GM12892 (cell line): ENCODE results near the gene HID1.

Experiments
- DNase-seq: peaks from one replicate; pipeline ENCODE4 v3.0.0; 2011; ENCODE audit not compliant: insufficient read length
- FAIRE-seq: peaks from 2 replicates; lab custom pipeline; 2011; peaks lifted over from hg19 to GRCh38; lab: Jason Lieb, UNC
- POLR2A ChIP-seq: IDR thresholded peaks from 2 replicates; pipeline ENCODE4 v1.6.1; 2011; ENCODE audit warnings: low read depth, low read length, control low read depth
- POLR2AphosphoS5 ChIP-seq: IDR thresholded peaks from 2 replicates; pipeline ENCODE4 v1.6.1; 2011; ENCODE audit warnings: low read depth, low read length, control low read depth
- TAF1 ChIP-seq: IDR thresholded peaks from 2 replicates; pipeline ENCODE4 v1.6.1; 2011; ENCODE audit warnings: low read depth, mild to moderate bottlenecking, control low read depth, low read length, borderline replicate concordance

Gene HID1

DNA sequence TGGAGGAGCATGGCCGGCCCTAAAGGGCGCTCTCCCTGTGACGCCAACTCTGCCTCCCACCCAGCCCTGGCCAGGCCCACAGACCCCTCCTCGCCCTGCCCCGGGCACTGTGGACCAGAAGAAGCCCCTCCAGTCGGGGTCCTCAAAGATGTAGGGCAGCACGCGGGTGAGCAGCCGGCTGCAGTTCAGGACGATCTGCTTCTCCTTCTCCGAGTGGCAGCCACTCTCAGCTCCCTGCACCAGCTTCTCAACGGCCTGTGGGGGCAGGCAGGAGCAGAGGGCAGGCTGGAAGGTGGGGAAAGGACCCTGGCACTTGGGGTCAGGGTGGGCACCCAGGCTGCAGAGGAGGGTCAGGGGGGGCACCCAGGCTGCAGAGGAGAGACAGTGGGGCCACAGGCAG, 8.9 kb downstream of the HID1 start:
- FAIRE-seq: no peak
- no peak for TF ChIP-seq POLR2AphosphoS5
- TF ChIP-seq TAF1: no peak
- TF ChIP-seq POLR2A: no peak
- DNase-seq: no peak

GRCh38 chr17:74962622-74963394, 9.8 kb downstream of the HID1 start:
- no peak for DNase-seq
- no peak for TF ChIP-seq POLR2A
- no peak for TF ChIP-seq TAF1
- no peak for TF ChIP-seq POLR2AphosphoS5
- no peak for FAIRE-seq

DNA sequence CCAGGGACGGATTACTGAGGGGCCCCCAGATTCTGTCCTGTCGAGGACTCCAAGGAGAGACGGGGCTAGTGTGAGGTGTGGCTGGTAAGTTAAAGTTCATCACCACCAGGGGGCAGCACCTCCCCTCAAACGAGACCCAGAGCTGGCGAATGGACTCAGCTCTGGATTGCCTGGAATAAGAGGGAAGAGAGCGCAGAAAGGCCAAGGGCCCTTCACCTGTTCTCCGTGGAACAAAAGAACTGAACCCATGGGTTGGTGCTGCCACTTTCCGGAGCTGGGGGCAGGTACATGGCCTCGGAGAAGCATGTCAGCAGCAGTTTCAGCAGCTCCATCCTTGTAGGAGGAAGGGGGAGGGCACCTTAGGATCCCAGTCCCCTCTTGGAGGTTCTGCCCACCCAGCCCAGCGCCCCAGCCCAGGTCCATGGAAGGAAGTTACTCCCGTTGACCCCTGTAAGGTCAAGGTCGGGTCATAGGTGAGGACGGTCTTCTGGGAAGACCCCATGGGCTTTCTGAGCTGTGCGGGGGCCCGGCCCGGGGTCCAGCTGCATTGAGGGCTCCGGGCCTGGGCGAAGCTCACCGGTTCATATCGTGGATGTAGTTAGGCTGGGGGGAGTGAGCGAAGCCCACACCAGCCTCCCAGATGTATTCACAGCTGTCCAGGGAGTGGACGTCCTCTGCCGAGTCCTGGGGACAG, 10.8 kb downstream of the HID1 start:
- TF ChIP-seq POLR2AphosphoS5 (no peak), TAF1 (no peak), POLR2A (no peak)
- DNase-seq (peak; percentile 86), FAIRE-seq (peak; percentile 85)

- DNase-seq: peak; percentile 69
- TF ChIP-seq POLR2A (no peak), TAF1 (no peak), POLR2AphosphoS5 (no peak)
- peak; percentile 93 for FAIRE-seq
Measured at GRCh38 chr17:74960570-74961342, 11.8 kb downstream of the HID1 start.

DNA sequence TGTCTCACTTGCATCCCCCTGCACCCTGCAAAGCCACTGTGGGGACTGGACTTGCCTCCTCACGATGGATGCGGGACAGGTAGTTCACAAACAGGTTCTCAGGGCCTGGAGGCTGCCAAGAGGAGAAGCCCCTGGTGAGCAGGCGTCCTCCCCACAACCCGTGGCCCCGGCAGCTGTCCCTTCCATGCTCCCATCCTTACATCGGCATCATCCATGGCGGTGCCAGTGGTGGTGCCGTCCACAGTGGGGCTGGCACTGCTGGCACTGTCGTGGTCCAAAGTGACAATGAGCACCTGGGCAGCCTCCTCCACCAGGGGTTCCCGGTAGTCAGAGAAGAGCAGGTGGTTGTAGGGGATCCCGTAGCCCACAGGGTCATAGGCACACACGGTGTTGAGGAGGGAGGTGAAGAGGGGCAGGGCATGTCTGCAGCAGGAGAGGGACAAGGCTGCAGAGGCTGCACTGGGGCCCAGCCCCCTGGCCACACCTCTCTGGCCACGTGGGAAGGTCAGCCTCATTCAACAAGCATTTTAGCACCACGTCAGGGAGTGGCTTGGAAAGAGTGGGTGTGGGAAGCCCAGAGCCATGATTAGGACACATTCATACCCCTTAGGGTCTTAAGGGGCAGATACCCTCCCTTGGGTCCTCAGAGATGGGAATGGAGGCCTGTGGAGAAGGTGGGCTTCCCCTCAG, 12.6 kb downstream of the HID1 start:
- DNase-seq: no peak
- TF ChIP-seq POLR2AphosphoS5 (no peak), TAF1 (no peak), POLR2A (no peak)
- FAIRE-seq: no peak

- DNase-seq (peak; percentile 85), FAIRE-seq (peak; percentile 89)
- TF ChIP-seq POLR2A (no peak), TAF1 (no peak), POLR2AphosphoS5 (no peak)
Measured at GRCh38 chr17:74957935-74958740, 14.4 kb downstream of the HID1 start.

GRCh38 chr17:74956093-74956492, 16.5 kb downstream of the HID1 start:
- TF ChIP-seq POLR2A: no peak
- TF ChIP-seq TAF1: no peak
- TF ChIP-seq POLR2AphosphoS5: no peak
- no peak for DNase-seq
- no peak for FAIRE-seq

GRCh38 chr17:74954665-74955421, 17.7 kb downstream of the HID1 start:
- DNase-seq (no peak), FAIRE-seq (no peak)
- TF ChIP-seq TAF1: no peak

GRCh38 chr17:74954115-74954514, 18.4 kb downstream of the HID1 start:
- FAIRE-seq (no peak), DNase-seq (no peak)
- TF ChIP-seq TAF1: no peak
- TF ChIP-seq POLR2A: no peak
- no peak for TF ChIP-seq POLR2AphosphoS5

GRCh38 chr17:74953134-74953687, 19.3 kb downstream of the HID1 start:
- FAIRE-seq (no peak), DNase-seq (no peak)

DNA sequence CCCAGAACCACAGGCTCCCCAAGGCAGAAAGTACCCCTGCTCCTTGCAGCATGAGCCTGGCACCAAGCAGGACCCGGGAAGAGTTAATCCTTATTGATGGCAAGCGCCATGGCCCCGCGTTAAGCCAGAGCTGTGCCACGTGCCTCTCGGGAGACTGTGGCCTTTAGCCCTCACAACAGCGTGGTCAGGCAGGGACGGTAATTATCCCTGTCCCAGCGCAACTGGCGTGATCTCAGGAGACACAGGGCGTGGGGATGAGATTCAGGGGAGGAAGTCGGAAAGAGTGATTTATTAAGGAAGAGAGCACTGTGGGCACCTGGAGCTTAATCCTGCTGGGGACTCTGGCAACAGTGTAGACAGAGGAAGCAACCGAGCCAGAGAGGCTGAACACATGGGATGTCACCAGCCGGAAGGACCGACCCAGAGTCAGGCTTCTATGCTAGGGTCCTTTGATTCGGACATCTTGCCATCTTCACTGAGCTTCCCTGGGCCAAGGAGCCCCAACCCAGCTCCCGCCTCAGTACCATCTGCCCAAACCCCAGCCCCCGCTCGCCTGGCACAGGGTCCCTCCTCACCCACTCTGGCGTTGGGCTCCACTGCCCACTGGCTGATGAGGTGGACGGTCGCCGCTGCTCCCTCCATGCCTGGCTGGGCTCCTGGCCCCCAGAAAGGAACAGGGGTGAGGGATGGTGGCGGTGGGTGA, 20.0 kb downstream of the HID1 start:
- no peak for DNase-seq
- TF ChIP-seq POLR2A: no peak
- no peak for TF ChIP-seq POLR2AphosphoS5
- no peak for FAIRE-seq

More at GRCh38 chr17:74953134-74953687, 19.3 kb downstream of the HID1 start:
- TF ChIP-seq POLR2A (no peak), TAF1 (no peak), POLR2AphosphoS5 (no peak)
